WTC11 (cell line): ENCODE data around the gene RAB3B. TPM values are rescaled to one million over a fixed set of nuclear protein-coding genes. Genes with fewer than 3 reads are reported as not detected.

Experiments used
- ATAC-seq: fragments of 200-7000 bp; cut with Tn5 transposase; 2 replicates; pipeline ENCODE4 v1.10.0; 2021; ENCODE audit warnings: mild to moderate bottlenecking, moderate library complexity
- CTCF ChIA-PET: fragments of 300-600 bp; sonication (Branson Sonifier 250); formaldehyde crosslinking; loops from one replicate; lab custom pipeline; 2021; ENCODE audit warnings: antibody characterized with exemption; lab: Charles Lee
- POLR2A ChIA-PET: fragments of 350-600 bp; sonication (Branson Sonifier 250); formaldehyde crosslinking; loops from one replicate; lab custom pipeline; 2021; ENCODE audit warnings: antibody characterized with exemption; lab: Charles Lee
- DNase-seq: peaks from one replicate; pipeline ENCODE4 v3.0.0; 2021; ENCODE audit warnings: low spot score
- H3K27ac Mint-ChIP-seq: 2 replicates; pipeline ENCODE4 v1.8.0; 2021; ENCODE audit warnings: mixed read lengths
- H3K27me3 Mint-ChIP-seq: 2 replicates; pipeline ENCODE4 v1.8.0; 2021; ENCODE audit warnings: low read depth, mild to moderate bottlenecking, moderate library complexity, mixed read lengths
- H3K36me3 Mint-ChIP-seq: 2 replicates; pipeline ENCODE4 v1.8.0; 2021; ENCODE audit warnings: mixed read lengths
- H3K4me1 Mint-ChIP-seq: 2 replicates; pipeline ENCODE4 v1.8.0; 2022; ENCODE audit warnings: mixed read lengths
- H3K4me3 Mint-ChIP-seq: 2 replicates; pipeline ENCODE4 v1.8.0; 2021; ENCODE audit warnings: mild to moderate bottlenecking, moderate library complexity, mixed read lengths
- H3K9me3 Mint-ChIP-seq: 2 replicates; pipeline ENCODE4 v1.8.0; 2021; ENCODE audit warnings: mixed read lengths
- AFF4 ChIP-seq: sonication (generic); formaldehyde crosslinking; IDR thresholded peaks from 2 replicates; pipeline ENCODE4 v1.8.1; 2023; ENCODE audit warnings: mild to moderate bottlenecking, missing genetic modification reagents, borderline replicate concordance
- AR ChIP-seq: fragments of 250-450 bp; sonication (Bioruptor Pico); IDR thresholded peaks from 2 replicates; pipeline ENCODE4 v1.9.0; 2021; ENCODE audit warnings: mild to moderate bottlenecking
- ATF3 ChIP-seq: sonication (generic); formaldehyde crosslinking; conservative IDR thresholded peaks from 2 replicates; pipeline ENCODE4 v1.8.1; 2022; ENCODE audit warnings: mild to moderate bottlenecking, missing genetic modification reagents
- ATF6 ChIP-seq: sonication (generic); formaldehyde crosslinking; IDR thresholded peaks from 2 replicates; pipeline ENCODE4 v1.8.1; 2023; ENCODE audit warnings: mild to moderate bottlenecking, missing genetic modification reagents
- E2F5 ChIP-seq: sonication (generic); formaldehyde crosslinking; IDR thresholded peaks from 2 replicates; pipeline ENCODE4 v1.8.1; 2022; ENCODE audit warnings: mild to moderate bottlenecking, moderate library complexity, missing genetic modification reagents
- GABPB1 ChIP-seq: sonication (generic); formaldehyde crosslinking; IDR thresholded peaks from 2 replicates; pipeline ENCODE4 v1.8.1; 2023; ENCODE audit warnings: mild to moderate bottlenecking, missing genetic modification reagents
- HMGA2 ChIP-seq: fragments of 250-450 bp; sonication (Bioruptor Pico); IDR thresholded peaks from 2 replicates; pipeline ENCODE4 v1.4.0; 2021; ENCODE audit warnings: mild to moderate bottlenecking, moderate library complexity
- IRF2 ChIP-seq: sonication (generic); formaldehyde crosslinking; IDR thresholded peaks from 2 replicates; pipeline ENCODE4 v1.8.0; 2022; ENCODE audit warnings: low read depth, missing genetic modification reagents, borderline replicate concordance
- KAT7 ChIP-seq: sonication (generic); formaldehyde crosslinking; IDR thresholded peaks from 2 replicates; pipeline ENCODE4 v1.8.1; 2023; ENCODE audit warnings: missing genetic modification reagents, mild to moderate bottlenecking, borderline replicate concordance
- PRRX2 ChIP-seq: fragments of 250-450 bp; sonication (Bioruptor Pico); IDR thresholded peaks from 2 replicates; pipeline ENCODE4 v1.8.0; 2021; ENCODE audit warnings: mild to moderate bottlenecking
- RORB ChIP-seq: fragments of 250-450 bp; sonication (Bioruptor Pico); IDR thresholded peaks from 2 replicates; pipeline ENCODE4 v1.9.0; 2021; ENCODE audit warnings: mild to moderate bottlenecking
- TCF7 ChIP-seq: sonication (generic); formaldehyde crosslinking; IDR thresholded peaks from 2 replicates; pipeline ENCODE4 v1.8.0; 2022; ENCODE audit warnings: mild to moderate bottlenecking, low read depth, missing genetic modification reagents, moderate library complexity
- TEAD1 ChIP-seq: sonication (generic); formaldehyde crosslinking; IDR thresholded peaks from 2 replicates; pipeline ENCODE4 v1.8.0; 2022; ENCODE audit warnings: mild to moderate bottlenecking, missing genetic modification reagents
- ZNF138 ChIP-seq: sonication (generic); formaldehyde crosslinking; conservative IDR thresholded peaks from 2 replicates; pipeline ENCODE4 v1.8.1; 2022; ENCODE audit warnings: mild to moderate bottlenecking, moderate library complexity, missing genetic modification reagents
- total RNA-seq: library from RNA; stranded (reverse); gene quantifications from 3 replicates; pipeline ENCODE4 v1.2.3, GENCODE V29; 2021

The RAB3B gene
- total RNA-seq, 1 experiment from 2014 or later = 36.9 TPM

GRCh38 chr1:51989582-51990477, 670 bp downstream of the RAB3B start (continued):
- TF ChIP-seq AR (no peak), IRF2 (CRISPR knock-in tag) (no peak), RORB (no peak), GABPB1 (CRISPR knock-in tag) (no peak), TCF7 (CRISPR knock-in tag) (no peak)

GRCh38 chr1:51988254-51988653, 2.2 kb downstream of the RAB3B start:
- peaks cover 6% of the 10 kb centered on the region; the same call in 1 of the 2 replicates for H3K36me3 Mint-ChIP-seq
- TF ChIP-seq ZNF138 = no peak
- TF ChIP-seq AFF4 (CRISPR knock-in tag) = no peak
- TF ChIP-seq TEAD1 = no peak
- no peak for TF ChIP-seq ATF6 (CRISPR knock-in tag)
- TF ChIP-seq PRRX2 = no peak
- no peak for TF ChIP-seq ATF3 (CRISPR knock-in tag)
- H3K4me1 Mint-ChIP-seq = peaks cover 26% of the 10 kb centered on the region
- ATAC-seq = no peak
- H3K27ac Mint-ChIP-seq = no peak overlapping the region
- DNase-seq = no peak
- ChIA-PET CTCF (no interaction called here), POLR2A (no interaction called here)
- H3K27me3 Mint-ChIP-seq = peaks cover 12% of the 10 kb centered on the region
- H3K9me3 Mint-ChIP-seq = no peaks in the 10 kb centered on the region
- peak overlapping the region; percentile 82 for H3K4me3 Mint-ChIP-seq

- ChIA-PET POLR2A (no interaction called here), CTCF (no interaction called here)
- Mint-ChIP-seq H3K36me3 (peaks cover 6% of the 10 kb centered on the region; the same call in 1 of the 2 replicates), H3K27ac (peak overlapping the region; percentile 74; the same call in 1 of the 2 replicates), H3K27me3 (peaks cover 1% of the 10 kb centered on the region), H3K4me3 (no peak overlapping the region), H3K4me1 (peaks cover 26% of the 10 kb centered on the region), H3K9me3 (no peaks in the 10 kb centered on the region)
- TF ChIP-seq ZNF138 = no peak
- TF ChIP-seq E2F5 (CRISPR knock-in tag) = no peak
- no peak for TF ChIP-seq KAT7
- no peak for TF ChIP-seq HMGA2 (CRISPR knock-in tag)
- ATAC-seq = no peak
- no peak for DNase-seq
Measured at GRCh38 chr1:51986718-51987117, 3.8 kb downstream of the RAB3B start.
